ENCODE results near the gene RPS6KL1.

The RPS6KL1 gene

DNA sequence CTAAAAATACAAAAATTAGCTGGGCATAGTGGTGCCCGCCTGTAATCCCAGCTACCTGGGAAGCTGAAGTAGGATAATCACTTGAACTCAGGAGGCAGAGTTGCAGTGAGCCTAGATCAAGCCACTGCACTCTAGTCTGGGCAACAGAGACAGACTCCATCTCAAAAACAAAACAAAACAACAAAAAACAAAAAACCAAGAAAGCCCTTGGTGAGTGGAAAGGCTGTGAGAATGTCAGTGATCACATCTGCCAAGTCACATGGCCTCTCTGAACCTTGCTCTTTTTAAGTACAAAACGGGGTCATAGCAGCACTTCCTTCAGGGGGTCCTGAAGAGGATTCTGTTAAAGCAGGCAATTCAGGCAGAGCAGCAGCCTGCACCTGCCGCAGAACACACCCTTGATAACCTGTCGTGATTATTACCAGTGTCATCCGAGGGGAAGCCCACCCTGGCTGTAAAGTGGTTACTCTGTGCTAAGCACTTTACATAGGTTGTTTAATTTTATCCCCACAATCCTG lies 9.6 kb downstream of the RPS6KL1 start:
- Mint-ChIP-seq H3K4me3 (no peak overlapping the region), H3K9me3 (no peaks in the 10 kb centered on the region), H3K27ac (no peak overlapping the region), H3K36me3 (peaks cover 3% of the 10 kb centered on the region), H3K27me3 (no peaks in the 10 kb centered on the region), H3K4me1 (no peaks in the 10 kb centered on the region)

DNA sequence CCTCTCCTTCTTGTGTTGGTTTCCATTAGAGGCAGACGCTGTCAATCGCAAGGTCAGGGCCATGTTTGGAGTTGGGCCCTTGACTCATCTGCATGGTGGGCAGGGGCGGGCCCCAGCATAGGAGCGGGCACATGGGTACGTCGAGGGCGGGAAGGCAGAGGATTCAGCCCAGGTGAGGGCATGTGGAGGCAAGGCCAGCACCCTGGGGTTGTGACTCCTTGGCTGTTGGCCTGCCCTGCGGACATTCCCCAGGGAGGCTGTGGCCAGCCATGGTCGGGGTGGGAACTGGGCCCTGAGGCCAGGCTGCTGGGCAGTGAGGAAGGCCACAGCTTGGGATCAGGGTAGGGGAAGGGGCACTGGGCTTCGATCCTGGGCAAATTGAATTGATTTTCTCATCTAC lies 10.3 kb downstream of the RPS6KL1 start:
- Mint-ChIP-seq H3K9me3 (no peaks in the 10 kb centered on the region), H3K27ac (no peak overlapping the region), H3K36me3 (peaks cover 3% of the 10 kb centered on the region), H3K4me3 (no peak overlapping the region), H3K4me1 (no peaks in the 10 kb centered on the region), H3K27me3 (no peaks in the 10 kb centered on the region)

DNA sequence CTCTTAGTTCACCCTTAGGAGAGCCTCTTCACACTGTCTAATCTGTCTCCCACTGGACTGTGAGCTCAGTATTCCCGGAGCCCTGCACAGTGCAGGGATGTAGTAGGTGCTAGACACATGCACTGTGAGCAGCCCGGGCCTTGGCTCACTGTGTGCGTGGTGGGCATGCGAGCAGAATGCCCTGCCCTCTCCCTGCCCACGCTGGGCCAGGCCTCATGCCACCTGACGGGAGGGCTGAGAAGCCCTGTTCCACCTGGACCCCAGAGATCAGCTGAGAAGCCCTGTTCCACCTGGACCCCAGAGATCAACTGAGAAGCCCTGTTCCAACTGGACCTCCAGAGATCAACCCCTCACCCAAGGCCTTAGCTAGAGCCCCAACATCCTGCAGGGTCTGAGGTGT lies 10.9 kb downstream of the RPS6KL1 start:
- Mint-ChIP-seq H3K9me3 (no peaks in the 10 kb centered on the region), H3K4me3 (no peak overlapping the region), H3K36me3 (peaks cover 3% of the 10 kb centered on the region), H3K27me3 (no peaks in the 10 kb centered on the region), H3K27ac (no peak overlapping the region), H3K4me1 (no peaks in the 10 kb centered on the region)

DNA sequence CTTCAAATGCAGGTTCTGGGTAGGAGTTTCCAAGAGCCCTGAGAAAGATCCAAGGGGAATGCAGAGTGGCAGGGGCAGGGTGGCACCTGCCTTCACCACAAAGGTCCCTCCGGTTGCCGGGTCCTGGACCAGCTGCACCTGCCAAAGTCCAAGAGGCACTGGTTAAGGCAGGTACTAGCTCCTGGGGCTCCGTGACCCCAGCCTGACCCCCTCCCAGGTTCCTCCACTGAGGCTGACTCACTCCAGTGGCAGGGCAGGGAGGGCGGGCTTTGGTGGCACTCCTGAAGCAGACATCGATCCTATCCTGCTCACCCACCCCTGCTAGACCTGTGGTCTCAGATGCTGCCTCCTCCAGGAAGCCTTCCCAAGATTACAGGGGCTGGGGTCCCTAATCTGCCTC lies 11.4 kb downstream of the RPS6KL1 start:
- no peak overlapping the region for H3K4me3 Mint-ChIP-seq
- H3K4me1 Mint-ChIP-seq: no peaks in the 10 kb centered on the region
- no peak overlapping the region for H3K27ac Mint-ChIP-seq
- peaks cover 3% of the 10 kb centered on the region for H3K36me3 Mint-ChIP-seq
- H3K9me3 Mint-ChIP-seq: no peaks in the 10 kb centered on the region
- no peaks in the 10 kb centered on the region for H3K27me3 Mint-ChIP-seq

DNA sequence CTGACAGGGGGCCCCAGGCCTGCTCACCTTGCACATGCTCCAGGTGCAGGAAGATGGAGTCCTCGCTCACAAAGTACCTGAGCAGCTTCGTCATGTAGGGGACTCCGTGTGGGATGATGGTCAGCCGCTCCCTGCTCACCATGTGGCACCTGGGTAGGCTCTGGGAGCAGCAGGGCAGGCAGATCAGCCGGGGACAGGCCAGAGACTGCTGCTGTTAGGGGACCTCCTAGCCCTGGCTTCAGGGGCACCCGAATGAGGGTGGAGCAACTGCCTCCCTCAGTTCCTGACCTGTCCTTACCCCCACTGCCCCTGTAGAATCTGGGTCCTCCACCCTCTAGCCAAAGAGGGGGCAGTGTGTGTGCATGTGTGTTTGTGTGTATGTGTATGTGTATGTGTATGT lies 11.8 kb downstream of the RPS6KL1 start:
- Mint-ChIP-seq H3K27ac (no peak overlapping the region), H3K27me3 (no peaks in the 10 kb centered on the region), H3K36me3 (peaks cover 3% of the 10 kb centered on the region), H3K4me3 (no peak overlapping the region), H3K9me3 (no peaks in the 10 kb centered on the region), H3K4me1 (no peaks in the 10 kb centered on the region)

DNA sequence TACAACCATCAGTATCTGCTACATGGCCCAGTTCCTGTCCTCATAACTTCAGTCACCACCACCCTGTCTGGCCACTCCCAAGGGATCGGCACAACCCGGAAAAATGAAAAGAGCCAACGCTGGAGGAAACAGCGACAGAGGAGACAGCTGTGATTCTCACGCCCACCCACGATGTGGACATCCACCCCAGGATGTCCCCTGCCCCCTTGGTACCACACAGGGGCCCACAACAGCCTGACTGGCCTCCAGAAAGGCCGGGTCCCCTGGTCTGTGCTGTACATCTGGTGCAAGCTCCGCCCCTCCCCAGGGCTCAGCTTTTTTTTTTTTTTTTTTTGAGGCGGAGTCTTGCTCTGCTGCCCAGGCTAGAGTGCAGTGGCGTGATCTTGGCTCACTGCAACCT lies 12.5 kb downstream of the RPS6KL1 start:
- H3K9me3 Mint-ChIP-seq: no peaks in the 10 kb centered on the region
- no peak overlapping the region for H3K27ac Mint-ChIP-seq
- no peak overlapping the region for H3K4me3 Mint-ChIP-seq
- H3K27me3 Mint-ChIP-seq: no peaks in the 10 kb centered on the region
- H3K36me3 Mint-ChIP-seq: no peaks in the 10 kb centered on the region
- no peaks in the 10 kb centered on the region for H3K4me1 Mint-ChIP-seq

DNA sequence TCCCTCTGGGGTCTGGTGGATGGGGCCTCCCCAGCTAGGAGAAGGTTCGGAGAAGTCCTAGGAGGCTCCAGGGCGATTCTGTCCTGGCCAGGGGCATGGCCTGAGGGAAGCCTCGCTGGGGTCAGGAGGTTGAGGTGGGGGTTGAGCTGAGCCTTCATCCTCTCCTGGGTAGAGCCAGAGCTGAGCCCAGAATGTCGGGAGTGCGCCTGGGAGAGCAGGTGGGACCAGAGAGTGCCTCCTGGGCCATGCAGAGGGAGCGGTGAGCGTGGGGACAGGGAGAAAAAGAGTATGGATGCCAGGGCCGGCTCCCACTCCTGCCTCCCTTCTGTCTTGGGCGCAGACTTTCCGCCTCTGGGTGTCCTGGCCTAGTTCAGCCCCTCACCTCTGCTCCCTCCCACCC lies 13.1 kb downstream of the RPS6KL1 start:
- Mint-ChIP-seq H3K27ac (no peak overlapping the region), H3K4me1 (peaks cover under 1% of the 10 kb centered on the region), H3K27me3 (no peaks in the 10 kb centered on the region), H3K9me3 (no peaks in the 10 kb centered on the region), H3K36me3 (no peaks in the 10 kb centered on the region), H3K4me3 (no peak overlapping the region)

DNA sequence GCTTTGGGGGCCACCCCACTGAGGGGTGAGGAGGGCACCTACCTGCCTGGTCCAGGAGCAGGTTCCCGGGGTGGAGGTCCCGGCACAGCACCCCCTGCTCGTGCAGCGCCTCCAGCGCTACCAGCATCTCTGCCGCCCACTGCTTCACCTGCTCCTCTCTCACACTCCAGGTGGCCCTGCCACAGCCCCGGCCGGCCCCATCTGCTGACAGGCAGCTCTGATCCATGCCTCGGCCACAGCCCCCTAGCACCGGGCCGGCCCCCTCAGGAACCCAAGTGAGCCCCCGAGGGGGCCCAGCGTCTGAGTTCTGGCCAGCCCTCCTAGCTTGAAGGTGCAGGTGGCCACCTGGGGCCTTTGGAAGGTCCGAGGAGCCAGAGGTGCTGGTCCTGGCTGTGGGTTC lies 13.6 kb downstream of the RPS6KL1 start:
- Mint-ChIP-seq H3K36me3 (no peaks in the 10 kb centered on the region), H3K4me1 (peaks cover 4% of the 10 kb centered on the region), H3K9me3 (no peaks in the 10 kb centered on the region), H3K27ac (no peak overlapping the region), H3K27me3 (no peaks in the 10 kb centered on the region), H3K4me3 (no peak overlapping the region)

DNA sequence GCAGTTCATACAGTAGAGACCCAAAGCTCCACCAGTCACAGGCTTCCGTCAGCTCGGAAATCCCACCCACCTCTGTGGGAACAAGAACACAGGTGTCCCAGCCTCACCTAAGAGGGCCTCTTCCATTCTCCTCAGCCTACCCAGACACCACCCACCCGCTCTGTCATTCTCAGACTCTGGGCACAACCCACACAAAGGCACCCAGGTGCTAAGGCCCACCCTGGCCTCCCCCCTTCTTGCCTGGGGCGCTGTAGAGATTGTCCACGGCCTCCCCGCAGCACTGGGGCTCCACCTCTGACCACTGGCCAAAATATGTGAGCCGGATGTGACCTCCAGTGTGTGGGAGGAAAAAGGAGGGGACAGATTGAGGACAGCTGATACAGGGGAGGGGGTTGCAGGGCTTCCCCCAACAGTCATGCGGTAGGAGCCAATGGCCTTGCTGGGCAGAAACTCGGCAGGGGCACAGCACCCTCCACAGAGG lies 14.2 kb downstream of the RPS6KL1 start:
- no peaks in the 10 kb centered on the region for H3K27me3 Mint-ChIP-seq
- H3K4me1 Mint-ChIP-seq: peaks cover 5% of the 10 kb centered on the region
- H3K4me3 Mint-ChIP-seq: no peak overlapping the region
- no peak overlapping the region for H3K27ac Mint-ChIP-seq
- H3K36me3 Mint-ChIP-seq: no peaks in the 10 kb centered on the region
- H3K9me3 Mint-ChIP-seq: no peaks in the 10 kb centered on the region

DNA sequence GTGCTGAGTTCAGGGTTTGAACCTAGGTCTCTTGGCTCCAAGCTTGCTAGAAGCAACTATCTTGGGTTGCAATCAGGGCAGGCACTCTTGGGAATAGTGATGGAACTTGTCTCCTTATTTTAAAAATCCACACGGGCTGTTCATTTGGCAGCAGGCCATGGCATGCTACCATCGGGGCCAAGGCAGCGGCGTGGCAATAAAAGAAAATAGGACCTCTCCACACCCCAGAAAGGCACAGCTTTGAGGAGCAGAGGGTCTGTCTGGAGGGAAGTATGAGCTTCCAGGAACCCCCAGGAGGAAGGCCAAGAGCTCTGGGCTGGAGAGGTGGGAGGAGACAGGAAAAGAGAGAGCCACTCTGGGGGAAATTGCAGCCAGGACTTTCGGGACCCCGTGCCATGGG lies 15.3 kb downstream of the RPS6KL1 start:
- Mint-ChIP-seq H3K4me1 (peaks cover 5% of the 10 kb centered on the region), H3K4me3 (no peak overlapping the region), H3K36me3 (peaks cover 3% of the 10 kb centered on the region), H3K9me3 (no peaks in the 10 kb centered on the region), H3K27me3 (no peaks in the 10 kb centered on the region), H3K27ac (no peak overlapping the region)

DNA sequence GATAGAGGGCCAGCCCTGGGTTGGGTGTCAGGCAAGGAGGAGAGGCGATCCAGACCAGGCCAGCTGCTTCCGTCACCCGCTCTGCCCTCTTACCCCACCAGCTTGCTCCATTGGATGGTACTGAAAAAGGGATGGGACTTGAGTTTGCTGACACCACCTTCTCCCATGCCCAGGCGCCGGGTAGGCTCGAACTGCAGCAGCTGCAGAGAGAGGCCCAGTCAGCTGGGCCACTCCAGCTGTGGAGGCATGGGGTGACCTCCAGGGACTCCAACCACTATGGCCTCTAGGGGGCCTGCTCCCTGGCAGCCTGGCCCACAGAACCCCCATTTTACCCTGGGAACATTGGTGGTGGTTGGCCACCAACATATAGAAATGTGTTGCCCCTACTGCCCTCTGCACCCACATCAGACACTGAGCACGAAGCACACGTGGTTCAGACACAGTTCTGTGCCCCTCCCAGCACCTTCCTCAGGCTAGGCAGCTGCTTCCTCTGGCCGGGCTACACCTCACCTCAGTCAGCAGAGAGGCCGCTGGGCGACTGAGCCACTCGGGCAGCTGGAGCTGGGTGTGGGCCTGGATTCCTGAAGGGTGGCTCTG lies 16.0 kb downstream of the RPS6KL1 start:
- Mint-ChIP-seq H3K9me3 (no peaks in the 10 kb centered on the region), H3K27ac (no peak overlapping the region), H3K36me3 (peaks cover 3% of the 10 kb centered on the region)

DNA sequence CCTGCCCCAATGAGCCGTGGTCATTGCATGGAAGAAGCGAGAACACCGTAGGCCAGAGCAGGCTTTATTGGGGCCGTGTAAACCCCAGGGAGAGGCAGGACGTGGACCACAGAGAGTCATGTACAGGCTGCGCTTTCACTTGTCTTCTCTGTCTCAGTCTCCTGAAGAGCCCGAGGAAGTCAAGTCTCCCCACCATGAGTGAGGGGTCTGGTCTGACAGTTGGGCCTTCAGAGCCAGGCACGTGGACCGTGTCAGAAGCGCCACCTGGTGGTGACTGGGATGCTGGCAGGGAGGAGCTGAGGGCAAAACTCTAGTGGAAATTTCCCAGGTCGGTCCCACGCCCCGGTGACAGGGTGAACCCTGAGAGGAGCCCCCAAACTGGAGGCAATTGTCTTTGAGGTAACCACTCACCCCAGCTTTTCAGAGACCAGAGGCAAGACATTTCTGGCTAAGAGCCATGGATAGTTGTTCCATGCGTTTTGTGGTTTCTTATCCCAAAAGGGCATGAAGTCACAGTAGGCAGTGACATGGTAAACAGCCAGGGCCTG lies 17.4 kb downstream of the RPS6KL1 start:
- Mint-ChIP-seq H3K27me3 (no peaks in the 10 kb centered on the region), H3K27ac (peak overlapping the region; percentile 55), H3K9me3 (no peaks in the 10 kb centered on the region), H3K4me1 (peaks cover 5% of the 10 kb centered on the region), H3K4me3 (no peak overlapping the region), H3K36me3 (peaks cover 3% of the 10 kb centered on the region)

More for the DNA sequence above, 16.0 kb downstream of the RPS6KL1 start:
- Mint-ChIP-seq H3K27me3 (no peaks in the 10 kb centered on the region), H3K4me1 (peaks cover 5% of the 10 kb centered on the region), H3K4me3 (no peak overlapping the region)

DNA sequence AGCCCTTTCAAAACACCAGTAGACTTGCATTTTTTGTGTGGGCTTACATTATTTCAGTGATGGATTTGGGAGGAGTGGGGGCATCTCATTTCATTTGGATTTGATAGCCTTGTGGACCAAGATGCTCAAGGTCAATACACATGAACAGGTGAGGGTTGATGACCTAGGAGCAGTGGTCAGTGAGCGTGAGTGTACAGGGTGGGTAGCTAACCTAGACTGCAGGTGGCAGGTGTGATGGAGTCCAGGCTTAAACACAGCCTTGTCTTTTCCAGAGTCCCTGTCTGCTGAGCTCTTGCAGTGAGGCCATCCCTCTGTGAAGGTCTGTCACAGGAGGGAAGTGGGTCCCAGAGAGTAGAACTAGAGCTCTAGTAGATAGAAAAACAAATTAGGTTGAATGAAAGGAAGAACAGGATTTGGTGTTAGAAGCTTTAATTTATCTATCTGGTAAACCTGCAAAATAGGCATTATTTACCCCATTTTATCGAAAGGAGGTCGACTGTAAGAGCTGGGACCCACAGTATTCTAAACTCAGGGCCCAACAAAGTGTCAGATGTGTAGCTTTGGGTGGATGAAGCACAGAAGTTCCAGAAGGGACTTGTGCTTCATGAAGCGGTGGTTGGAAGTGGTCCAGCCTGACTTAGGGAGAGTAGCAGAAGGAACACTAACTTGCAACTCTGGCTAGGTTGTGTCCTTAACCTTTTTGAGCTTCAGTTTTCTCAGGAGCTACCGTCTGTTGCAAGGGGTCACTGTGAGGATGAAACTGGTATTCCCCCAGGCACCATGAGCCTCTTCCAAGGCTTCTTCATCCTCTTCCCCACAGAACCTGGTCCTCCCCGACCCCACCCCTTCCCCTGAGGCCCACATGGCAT lies 18.2 kb downstream of the RPS6KL1 start:
- Mint-ChIP-seq H3K27me3 (no peaks in the 10 kb centered on the region), H3K4me1 (peaks cover 5% of the 10 kb centered on the region), H3K36me3 (peaks cover 7% of the 10 kb centered on the region), H3K27ac (peak overlapping the region; percentile 90), H3K9me3 (no peaks in the 10 kb centered on the region), H3K4me3 (no peak overlapping the region)

DNA sequence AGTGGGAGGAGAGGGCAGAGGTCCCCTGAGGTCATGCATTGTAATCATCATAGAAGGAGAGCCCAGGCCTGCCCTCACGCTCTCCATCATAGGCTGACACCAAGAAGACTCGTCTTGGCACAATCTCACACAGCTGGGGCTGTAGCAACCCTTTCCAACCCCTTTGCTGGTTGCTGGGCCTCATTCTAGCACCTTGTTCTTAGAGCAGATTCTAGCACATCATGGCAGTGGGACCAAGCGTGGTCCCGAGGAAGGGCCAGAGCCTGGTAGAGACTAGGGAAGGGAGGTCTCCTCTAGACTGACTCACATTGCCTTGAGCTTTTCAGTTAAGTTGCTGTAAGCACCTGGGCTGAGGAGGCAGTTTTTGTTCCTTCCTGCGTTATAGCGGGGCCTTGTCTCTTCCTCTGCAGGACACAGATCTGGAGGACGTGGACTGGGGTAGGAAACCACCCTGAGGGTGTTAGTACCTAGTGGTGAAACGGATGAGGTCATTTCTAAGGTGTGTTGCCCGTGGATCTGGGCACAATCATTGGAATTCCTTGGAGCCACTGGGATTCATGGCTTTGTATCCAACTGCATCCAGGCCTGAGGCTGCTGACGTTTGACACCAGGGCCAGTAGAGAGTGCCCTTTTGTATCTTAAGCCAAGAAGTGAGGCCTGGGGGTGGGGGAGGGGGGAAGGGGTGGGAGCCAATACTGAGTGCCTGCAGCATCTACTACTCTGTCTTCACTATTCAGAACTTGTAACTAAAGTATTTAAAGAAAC lies 19.9 kb downstream of the RPS6KL1 start:
- Mint-ChIP-seq H3K27me3 (no peaks in the 10 kb centered on the region), H3K36me3 (peaks cover 17% of the 10 kb centered on the region), H3K4me3 (no peak overlapping the region), H3K27ac (peak overlapping the region; percentile 26), H3K4me1 (peaks cover 5% of the 10 kb centered on the region), H3K9me3 (no peaks in the 10 kb centered on the region)

DNA sequence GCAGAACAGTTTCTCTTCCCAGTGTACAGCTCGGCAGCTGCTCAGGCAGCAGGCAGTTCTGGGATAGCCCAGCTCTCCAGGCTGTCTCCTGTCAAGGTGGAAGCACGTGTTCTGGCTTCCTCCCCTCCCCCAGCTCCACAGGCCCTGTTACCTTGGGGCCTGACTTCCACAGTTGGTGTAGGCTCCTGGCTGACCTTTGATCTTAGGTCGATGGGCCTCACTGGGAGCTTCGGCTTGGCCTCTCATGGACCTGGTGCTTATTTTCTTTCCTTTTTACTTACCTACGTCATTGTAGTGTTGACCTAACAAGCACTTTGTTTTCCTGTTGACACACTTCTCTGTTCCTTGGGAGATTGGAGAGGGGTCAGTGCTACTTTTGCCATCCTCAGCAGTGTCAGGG lies 24.4 kb downstream of the RPS6KL1 start:
- Mint-ChIP-seq H3K27me3 (no peaks in the 10 kb centered on the region), H3K4me3 (no peak overlapping the region), H3K36me3 (peaks cover 30% of the 10 kb centered on the region), H3K27ac (no peak overlapping the region), H3K9me3 (no peaks in the 10 kb centered on the region), H3K4me1 (peaks cover 4% of the 10 kb centered on the region)

Measured in activated naive CD4-positive, alpha-beta T cell treated with anti-CD3 and anti-CD28 coated beads, Interleukin-2, amount 50 U/mL, for 24 hours (primary cell).